SU-DHL-6 (cell line): Measurements from ENCODE around the gene SOX6.

Experiments used
- H2AFZ ChIP-seq: fragments of 200-600 bp; sonication (generic); 2 replicates; pipeline ENCODE4 v1.6.1; 2014; ENCODE audit warnings: low read depth, mild to moderate bottlenecking, moderate library complexity, mixed read lengths, antibody characterized with exemption, low read length; ENCODE audit not compliant: severe bottlenecking
- H3F3A ChIP-seq: fragments of 200-600 bp; shearing (Covaris generic); 2 replicates; pipeline ENCODE4 v1.6.0; 2016; ENCODE audit warnings: antibody characterized with exemption, mild to moderate bottlenecking; ENCODE audit not compliant: insufficient read depth
- H3K27ac ChIP-seq: fragments of 200-600 bp; sonication (generic); 2 replicates; pipeline ENCODE4 v1.5.1; 2016; ENCODE audit warnings: low read depth, mild to moderate bottlenecking, low read length, moderate library complexity, mixed read lengths
- H3K27me3 ChIP-seq: fragments of 200-600 bp; sonication (generic), shearing (Covaris generic); 2 replicates; pipeline ENCODE4 v1.6.0; 2014; ENCODE audit warnings: mild to moderate bottlenecking, low read length
- H3K36me3 ChIP-seq: fragments of 200-600 bp; sonication (generic); 2 replicates; pipeline ENCODE4 v1.6.1; 2014; ENCODE audit warnings: mild to moderate bottlenecking, low read length, mixed read lengths
- H3K4me2 ChIP-seq: fragments of 300-600, 200-600 bp; shearing (Covaris generic), sonication (generic); 2 replicates; pipeline ENCODE4 v1.6.0; 2014; ENCODE audit warnings: low read length, low read depth, mild to moderate bottlenecking; ENCODE audit not compliant: poor library complexity, severe bottlenecking
- H3K4me3 ChIP-seq: fragments of 200-600 bp; sonication (generic); 2 replicates; pipeline ENCODE4 v1.5.1; 2014; ENCODE audit warnings: antibody characterized with exemption, low read length, mild to moderate bottlenecking, mixed read lengths; ENCODE audit not compliant: insufficient read depth, poor library complexity, severe bottlenecking
- H3K79me2 ChIP-seq: fragments of 200-600 bp; sonication (generic); 2 replicates; pipeline ENCODE4 v1.6.1; 2014; ENCODE audit warnings: mild to moderate bottlenecking, low read length, moderate library complexity; ENCODE audit not compliant: insufficient read depth
- H3K9ac ChIP-seq: fragments of 200-600 bp; sonication (generic); 2 replicates; pipeline ENCODE4 v1.7.0; 2014; ENCODE audit warnings: mild to moderate bottlenecking, low read length
- H3K9me2 ChIP-seq: fragments of 200-600 bp; sonication (generic); replicated peaks from 2 replicates; pipeline ENCODE4 v1.6.1; 2014; ENCODE audit warnings: low read length; ENCODE audit not compliant: insufficient read depth
- H3K9me3 ChIP-seq: fragments of 200-600 bp; sonication (generic); 2 replicates; pipeline ENCODE4 v1.6.1; 2014; ENCODE audit warnings: low read length, mixed read lengths; ENCODE audit not compliant: insufficient read depth
- H4K20me1 ChIP-seq: fragments of 200-600 bp; sonication (generic); 2 replicates; pipeline ENCODE4 v1.6.1; 2014; ENCODE audit warnings: low read depth, mild to moderate bottlenecking, antibody characterized with exemption, low read length, moderate library complexity, mixed read lengths
- CTCF ChIP-seq: fragments of 200-600 bp; sonication (generic); IDR thresholded peaks from one replicate; pipeline ENCODE4 v1.5.1; 2017; ENCODE audit warnings: antibody characterized with exemption, mild to moderate bottlenecking, low read length, moderate library complexity; ENCODE audit not compliant: insufficient read depth, poor library complexity, severe bottlenecking
- EZH2phosphoT487 ChIP-seq: fragments of 200-600 bp; sonication (generic), shearing (Covaris generic); conservative IDR thresholded peaks from 2 replicates; pipeline ENCODE4 v1.6.1; 2018; ENCODE audit warnings: mild to moderate bottlenecking, antibody characterized with exemption, low read length, moderate library complexity, mixed read lengths

Gene SOX6

GRCh38 chr11:16096336-16096735 is 260.0 kb downstream of the SOX6 start:
- no peaks in the 10 kb centered on the region for H3K9me2 ChIP-seq
- no peaks in the 10 kb centered on the region for H3K9me3 ChIP-seq
- H3K27me3 ChIP-seq: no peaks in the 10 kb centered on the region
- no peak overlapping the region for H2AFZ ChIP-seq
- TF ChIP-seq CTCF (no peak), EZH2phosphoT487 (no peak)
- H3F3A ChIP-seq: no peaks in the 10 kb centered on the region
- H3K9ac ChIP-seq: no peak overlapping the region
- no peaks in the 10 kb centered on the region for H3K79me2 ChIP-seq
- no peak overlapping the region for H3K4me2 ChIP-seq
- no peaks in the 10 kb centered on the region for H3K36me3 ChIP-seq
- no peak overlapping the region for H3K4me3 ChIP-seq
- H4K20me1 ChIP-seq: no peaks in the 10 kb centered on the region
- no peak overlapping the region for H3K27ac ChIP-seq

- Histone ChIP-seq H3K9me3 (no peaks in the 10 kb centered on the region), H3F3A (no peaks in the 10 kb centered on the region), H3K79me2 (no peaks in the 10 kb centered on the region), H3K9ac (no peak overlapping the region), H3K27ac (no peak overlapping the region), H3K4me2 (no peak overlapping the region), H2AFZ (no peak overlapping the region), H3K4me3 (no peak overlapping the region), H4K20me1 (no peaks in the 10 kb centered on the region), H3K36me3 (no peaks in the 10 kb centered on the region), H3K27me3 (no peaks in the 10 kb centered on the region), H3K9me2 (no peaks in the 10 kb centered on the region)
- TF ChIP-seq EZH2phosphoT487: no peak
Measured at GRCh38 chr11:16095756-16096155, 260.6 kb downstream of the SOX6 start.

GRCh38 chr11:16093889-16094653 is 262.3 kb downstream of the SOX6 start:
- H3K36me3 ChIP-seq: no peaks in the 10 kb centered on the region
- no peak overlapping the region for H3K27ac ChIP-seq
- no peak overlapping the region for H3K4me2 ChIP-seq
- TF ChIP-seq CTCF (no peak), EZH2phosphoT487 (no peak)
- no peak overlapping the region for H3K4me3 ChIP-seq
- H4K20me1 ChIP-seq: no peaks in the 10 kb centered on the region
- H3F3A ChIP-seq: no peaks in the 10 kb centered on the region
- no peak overlapping the region for H3K9ac ChIP-seq
- H3K27me3 ChIP-seq: no peaks in the 10 kb centered on the region
- no peaks in the 10 kb centered on the region for H3K79me2 ChIP-seq
- H2AFZ ChIP-seq: no peak overlapping the region
- H3K9me2 ChIP-seq: no peaks in the 10 kb centered on the region
- H3K9me3 ChIP-seq: no peaks in the 10 kb centered on the region

- no peaks in the 10 kb centered on the region for H3F3A ChIP-seq
- H3K36me3 ChIP-seq: no peaks in the 10 kb centered on the region
- H4K20me1 ChIP-seq: no peaks in the 10 kb centered on the region
- no peaks in the 10 kb centered on the region for H3K9me2 ChIP-seq
- H3K9ac ChIP-seq: no peak overlapping the region
- TF ChIP-seq EZH2phosphoT487: no peak
- no peak for TF ChIP-seq CTCF
- no peaks in the 10 kb centered on the region for H3K9me3 ChIP-seq
- no peaks in the 10 kb centered on the region for H3K27me3 ChIP-seq
- H2AFZ ChIP-seq: no peak overlapping the region
- H3K4me3 ChIP-seq: no peak overlapping the region
- no peak overlapping the region for H3K27ac ChIP-seq
- H3K4me2 ChIP-seq: no peak overlapping the region
- no peaks in the 10 kb centered on the region for H3K79me2 ChIP-seq
Measured at GRCh38 chr11:16091862-16092261, 264.5 kb downstream of the SOX6 start.
